HepG2 (cell line): ENCODE data around the gene PTPRF. TPM values are rescaled to one million over a fixed set of nuclear protein-coding genes. Genes with fewer than 3 reads are reported as not detected.
A peak's percentile ranks its signal among the peaks of the same experiment; 100 is the strongest.

Experiments
- EED ChIP-seq: sonication (generic); formaldehyde crosslinking; IDR thresholded peaks from 2 replicates; pipeline ENCODE4 v1.5.0; 2020; ENCODE audit warnings: mild to moderate bottlenecking, missing genetic modification reagents
- KDM1A ChIP-seq: IDR thresholded peaks from 2 replicates; pipeline ENCODE4 v1.6.1; 2016; ENCODE audit warnings: missing compliant biosample characterization
- PRMT3 ChIP-seq: sonication (generic); formaldehyde crosslinking; IDR thresholded peaks from 2 replicates; pipeline ENCODE4 v1.8.1; 2022; ENCODE audit warnings: low read depth, mild to moderate bottlenecking, moderate library complexity, missing genetic modification reagents, borderline replicate concordance
- TAF15 ChIP-seq: fragments of 200-400 bp; formaldehyde crosslinking; IDR thresholded peaks from one replicate; pipeline ENCODE4 v1.6.1; 2018; ENCODE audit warnings: mild to moderate bottlenecking, low read depth, low read length; ENCODE audit not compliant: poor library complexity, severe bottlenecking
- ZNF350 ChIP-seq: sonication (generic); formaldehyde crosslinking; IDR thresholded peaks from 2 replicates; pipeline ENCODE4 v1.4.0; 2020; ENCODE audit warnings: mild to moderate bottlenecking, low read depth, missing genetic modification reagents, borderline replicate concordance
- ZSCAN12 ChIP-seq: sonication (generic); formaldehyde crosslinking; IDR thresholded peaks from 2 replicates; pipeline ENCODE4 v1.9.0; 2021; ENCODE audit warnings: mild to moderate bottlenecking, missing genetic modification reagents
- polyA plus RNA-seq, 8 experiments: library from polyadenylated mRNA; depleted of rRNA in 3 of 8; stranded (reverse) in 7 of 8; unstranded in 1 of 8; fragments of >200 nt; fragmentation: Illumina TruSeq in 4 of 8; extraction: Trizol in 4 of 8; gene quantifications; 2 replicates each; pipeline versions ENCODE4 v1.2.1 to v1.2.3, GENCODE V29; 2011 to 2016; ENCODE audit warnings: low read depth in 4 of 8, missing spikeins in 1 of 8, mixed read lengths in 1 of 8; ENCODE audit not compliant: insufficient read depth in 1 of 8
- total RNA-seq, 5 experiments: library from RNA; depleted of rRNA; stranded (reverse); fragments of >200 nt; fragmentation: Illumina TruSeq; extraction: Trizol; gene quantifications; 2 replicates each; pipeline ENCODE4 v1.2.3, GENCODE V29; 2016; ENCODE audit warnings: low read depth in 1 of 5
- TF ChIP-seq, protein P1 (sequence below): sonication (generic); formaldehyde crosslinking; IDR thresholded peaks from 2 replicates; pipeline ENCODE4 v1.4.0; 2020; ENCODE audit warnings: missing genetic modification reagents
- TF ChIP-seq, protein P2 (sequence below), 2 experiments: sonication (generic) in 1 of 2; formaldehyde crosslinking in 1 of 2; IDR thresholded peaks; 2 replicates each; pipeline versions ENCODE4 v1.5.1 to v1.6.1; 2011 to 2020; ENCODE audit warnings: borderline replicate concordance in 1 of 2, low read depth in 1 of 2, low read length in 1 of 2, mild to moderate bottlenecking in 1 of 2, missing genetic modification reagents in 1 of 2, moderate library complexity in 1 of 2
- TF ChIP-seq, protein P3 (sequence below): sonication (generic); formaldehyde crosslinking; IDR thresholded peaks from 2 replicates; pipeline ENCODE4 v1.4.0; 2020; ENCODE audit warnings: missing genetic modification reagents
- TF ChIP-seq, protein P4 (sequence below): sonication (generic); formaldehyde crosslinking; IDR thresholded peaks from 2 replicates; pipeline ENCODE4 v1.4.0; 2020; ENCODE audit warnings: mild to moderate bottlenecking, missing genetic modification reagents
- TF ChIP-seq, protein P5 (sequence below): IDR thresholded peaks from 2 replicates; pipeline ENCODE4 v1.6.1; 2016; ENCODE audit warnings: missing compliant biosample characterization, missing genetic modification reagents, borderline replicate concordance

PTPRF gene
- total and polyA plus RNA-seq, 2 of the 13 experiments (the other 11 are each of a cell fraction or from before 2014, with no cell fraction given), result 55.9 to 167 TPM

DNA sequence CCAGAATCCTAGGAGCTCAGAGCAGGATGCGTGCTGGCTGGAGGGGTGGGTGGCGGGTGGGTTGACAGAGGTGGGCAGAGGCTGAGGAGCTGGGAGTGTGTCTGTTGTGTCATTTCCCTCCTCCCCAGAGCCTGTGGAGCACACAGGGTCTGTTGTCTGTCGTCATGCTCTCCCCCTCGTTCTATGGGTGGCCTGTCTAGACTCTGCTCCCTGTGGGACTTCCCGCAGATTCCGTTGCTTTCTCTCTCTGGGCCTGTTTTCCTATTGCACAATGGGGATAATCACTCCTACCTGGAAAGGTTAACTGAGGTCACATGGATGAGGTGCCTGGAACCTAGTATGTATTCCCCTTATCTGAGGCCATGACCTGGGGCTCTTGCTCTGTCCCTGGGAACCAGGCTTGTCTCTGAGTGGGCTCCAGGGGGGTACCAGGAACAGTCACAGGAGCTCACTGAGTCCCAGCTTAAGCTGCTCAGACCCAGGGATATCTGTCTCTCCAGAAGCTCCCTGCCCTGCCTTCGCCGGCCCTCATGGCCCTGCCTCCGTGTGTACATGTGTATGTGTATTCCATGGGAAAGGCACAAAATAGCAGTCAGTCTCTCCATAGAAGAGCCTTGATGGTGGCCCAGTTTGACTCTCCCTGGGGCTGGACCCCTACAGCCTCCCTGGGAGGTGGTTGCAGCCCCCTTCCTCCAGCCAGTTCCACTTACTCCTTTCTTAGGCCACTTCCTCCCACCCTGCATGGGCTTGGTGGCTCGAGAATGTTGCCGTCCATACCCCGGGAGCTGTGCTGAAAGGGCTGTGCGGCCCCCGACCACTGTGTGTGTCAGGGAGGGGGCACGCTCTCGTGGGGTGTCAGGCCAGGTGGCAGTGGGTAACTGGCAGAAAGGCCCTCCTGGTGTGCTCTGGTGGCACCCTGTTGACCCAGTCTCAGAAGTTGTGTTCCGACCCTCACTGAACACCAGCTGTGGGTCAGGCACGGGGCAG lies 17.9 kb downstream of the PTPRF start (continued):
- TF ChIP-seq, protein P1, sequence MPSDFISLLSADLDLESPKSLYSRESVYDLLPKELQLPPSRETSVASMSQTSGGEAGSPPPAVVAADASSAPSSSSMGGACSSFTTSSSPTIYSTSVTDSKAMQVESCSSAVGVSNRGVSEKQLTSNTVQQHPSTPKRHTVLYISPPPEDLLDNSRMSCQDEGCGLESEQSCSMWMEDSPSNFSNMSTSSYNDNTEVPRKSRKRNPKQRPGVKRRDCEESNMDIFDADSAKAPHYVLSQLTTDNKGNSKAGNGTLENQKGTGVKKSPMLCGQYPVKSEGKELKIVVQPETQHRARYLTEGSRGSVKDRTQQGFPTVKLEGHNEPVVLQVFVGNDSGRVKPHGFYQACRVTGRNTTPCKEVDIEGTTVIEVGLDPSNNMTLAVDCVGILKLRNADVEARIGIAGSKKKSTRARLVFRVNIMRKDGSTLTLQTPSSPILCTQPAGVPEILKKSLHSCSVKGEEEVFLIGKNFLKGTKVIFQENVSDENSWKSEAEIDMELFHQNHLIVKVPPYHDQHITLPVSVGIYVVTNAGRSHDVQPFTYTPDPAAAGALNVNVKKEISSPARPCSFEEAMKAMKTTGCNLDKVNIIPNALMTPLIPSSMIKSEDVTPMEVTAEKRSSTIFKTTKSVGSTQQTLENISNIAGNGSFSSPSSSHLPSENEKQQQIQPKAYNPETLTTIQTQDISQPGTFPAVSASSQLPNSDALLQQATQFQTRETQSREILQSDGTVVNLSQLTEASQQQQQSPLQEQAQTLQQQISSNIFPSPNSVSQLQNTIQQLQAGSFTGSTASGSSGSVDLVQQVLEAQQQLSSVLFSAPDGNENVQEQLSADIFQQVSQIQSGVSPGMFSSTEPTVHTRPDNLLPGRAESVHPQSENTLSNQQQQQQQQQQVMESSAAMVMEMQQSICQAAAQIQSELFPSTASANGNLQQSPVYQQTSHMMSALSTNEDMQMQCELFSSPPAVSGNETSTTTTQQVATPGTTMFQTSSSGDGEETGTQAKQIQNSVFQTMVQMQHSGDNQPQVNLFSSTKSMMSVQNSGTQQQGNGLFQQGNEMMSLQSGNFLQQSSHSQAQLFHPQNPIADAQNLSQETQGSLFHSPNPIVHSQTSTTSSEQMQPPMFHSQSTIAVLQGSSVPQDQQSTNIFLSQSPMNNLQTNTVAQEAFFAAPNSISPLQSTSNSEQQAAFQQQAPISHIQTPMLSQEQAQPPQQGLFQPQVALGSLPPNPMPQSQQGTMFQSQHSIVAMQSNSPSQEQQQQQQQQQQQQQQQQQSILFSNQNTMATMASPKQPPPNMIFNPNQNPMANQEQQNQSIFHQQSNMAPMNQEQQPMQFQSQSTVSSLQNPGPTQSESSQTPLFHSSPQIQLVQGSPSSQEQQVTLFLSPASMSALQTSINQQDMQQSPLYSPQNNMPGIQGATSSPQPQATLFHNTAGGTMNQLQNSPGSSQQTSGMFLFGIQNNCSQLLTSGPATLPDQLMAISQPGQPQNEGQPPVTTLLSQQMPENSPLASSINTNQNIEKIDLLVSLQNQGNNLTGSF (CRISPR knock-in tag), result 0 out of 2 replicates have a peak, but pooled peaks have one; percentile 41
- TF ChIP-seq, protein P2, sequence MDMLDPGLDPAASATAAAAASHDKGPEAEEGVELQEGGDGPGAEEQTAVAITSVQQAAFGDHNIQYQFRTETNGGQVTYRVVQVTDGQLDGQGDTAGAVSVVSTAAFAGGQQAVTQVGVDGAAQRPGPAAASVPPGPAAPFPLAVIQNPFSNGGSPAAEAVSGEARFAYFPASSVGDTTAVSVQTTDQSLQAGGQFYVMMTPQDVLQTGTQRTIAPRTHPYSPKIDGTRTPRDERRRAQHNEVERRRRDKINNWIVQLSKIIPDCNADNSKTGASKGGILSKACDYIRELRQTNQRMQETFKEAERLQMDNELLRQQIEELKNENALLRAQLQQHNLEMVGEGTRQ (IDR thresholded peaks at IDR 0.05; ENCODE audit: low read depth, low read length), result no peak
- TF ChIP-seq, protein P2 (CRISPR knock-in tag; IDR thresholded peaks at IDR 0.05; ENCODE audit: borderline replicate concordance), result peak; percentile 64
- TF ChIP-seq, protein P3, sequence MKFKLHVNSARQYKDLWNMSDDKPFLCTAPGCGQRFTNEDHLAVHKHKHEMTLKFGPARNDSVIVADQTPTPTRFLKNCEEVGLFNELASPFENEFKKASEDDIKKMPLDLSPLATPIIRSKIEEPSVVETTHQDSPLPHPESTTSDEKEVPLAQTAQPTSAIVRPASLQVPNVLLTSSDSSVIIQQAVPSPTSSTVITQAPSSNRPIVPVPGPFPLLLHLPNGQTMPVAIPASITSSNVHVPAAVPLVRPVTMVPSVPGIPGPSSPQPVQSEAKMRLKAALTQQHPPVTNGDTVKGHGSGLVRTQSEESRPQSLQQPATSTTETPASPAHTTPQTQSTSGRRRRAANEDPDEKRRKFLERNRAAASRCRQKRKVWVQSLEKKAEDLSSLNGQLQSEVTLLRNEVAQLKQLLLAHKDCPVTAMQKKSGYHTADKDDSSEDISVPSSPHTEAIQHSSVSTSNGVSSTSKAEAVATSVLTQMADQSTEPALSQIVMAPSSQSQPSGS, result peak; percentile 97
- no peak for TF ChIP-seq TAF15
- peak; percentile 87 for TF ChIP-seq KDM1A (CRISPR knock-in tag)
- TF ChIP-seq, protein P4, sequence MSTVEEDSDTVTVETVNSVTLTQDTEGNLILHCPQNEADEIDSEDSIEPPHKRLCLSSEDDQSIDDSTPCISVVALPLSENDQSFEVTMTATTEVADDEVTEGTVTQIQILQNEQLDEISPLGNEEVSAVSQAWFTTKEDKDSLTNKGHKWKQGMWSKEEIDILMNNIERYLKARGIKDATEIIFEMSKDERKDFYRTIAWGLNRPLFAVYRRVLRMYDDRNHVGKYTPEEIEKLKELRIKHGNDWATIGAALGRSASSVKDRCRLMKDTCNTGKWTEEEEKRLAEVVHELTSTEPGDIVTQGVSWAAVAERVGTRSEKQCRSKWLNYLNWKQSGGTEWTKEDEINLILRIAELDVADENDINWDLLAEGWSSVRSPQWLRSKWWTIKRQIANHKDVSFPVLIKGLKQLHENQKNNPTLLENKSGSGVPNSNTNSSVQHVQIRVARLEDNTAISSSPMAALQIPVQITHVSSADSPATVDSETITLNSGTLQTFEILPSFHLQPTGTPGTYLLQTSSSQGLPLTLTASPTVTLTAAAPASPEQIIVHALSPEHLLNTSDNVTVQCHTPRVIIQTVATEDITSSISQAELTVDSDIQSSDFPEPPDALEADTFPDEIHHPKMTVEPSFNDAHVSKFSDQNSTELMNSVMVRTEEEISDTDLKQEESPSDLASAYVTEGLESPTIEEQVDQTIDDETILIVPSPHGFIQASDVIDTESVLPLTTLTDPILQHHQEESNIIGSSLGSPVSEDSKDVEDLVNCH (CRISPR knock-in tag), result no peak; the same call in 1 of the 2 replicates
- TF ChIP-seq ZNF350 (CRISPR knock-in tag), result peak; percentile 73; the same call in 1 of the 2 replicates
- TF ChIP-seq EED (CRISPR knock-in tag), result peak; percentile 76
- no peak for TF ChIP-seq ZSCAN12 (CRISPR knock-in tag)
- TF ChIP-seq, protein P5, sequence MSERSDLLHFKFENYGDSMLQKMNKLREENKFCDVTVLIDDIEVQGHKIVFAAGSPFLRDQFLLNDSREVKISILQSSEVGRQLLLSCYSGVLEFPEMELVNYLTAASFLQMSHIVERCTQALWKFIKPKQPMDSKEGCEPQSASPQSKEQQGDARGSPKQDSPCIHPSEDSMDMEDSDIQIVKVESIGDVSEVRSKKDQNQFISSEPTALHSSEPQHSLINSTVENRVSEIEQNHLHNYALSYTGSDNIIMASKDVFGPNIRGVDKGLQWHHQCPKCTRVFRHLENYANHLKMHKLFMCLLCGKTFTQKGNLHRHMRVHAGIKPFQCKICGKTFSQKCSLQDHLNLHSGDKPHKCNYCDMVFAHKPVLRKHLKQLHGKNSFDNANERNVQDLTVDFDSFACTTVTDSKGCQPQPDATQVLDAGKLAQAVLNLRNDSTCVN, result peak; percentile 88; the same call in 1 of the 2 replicates
- no peak for TF ChIP-seq PRMT3 (CRISPR knock-in tag)
